Measurements from ENCODE around the gene ZNF280A.

ZNF280A gene

DNA sequence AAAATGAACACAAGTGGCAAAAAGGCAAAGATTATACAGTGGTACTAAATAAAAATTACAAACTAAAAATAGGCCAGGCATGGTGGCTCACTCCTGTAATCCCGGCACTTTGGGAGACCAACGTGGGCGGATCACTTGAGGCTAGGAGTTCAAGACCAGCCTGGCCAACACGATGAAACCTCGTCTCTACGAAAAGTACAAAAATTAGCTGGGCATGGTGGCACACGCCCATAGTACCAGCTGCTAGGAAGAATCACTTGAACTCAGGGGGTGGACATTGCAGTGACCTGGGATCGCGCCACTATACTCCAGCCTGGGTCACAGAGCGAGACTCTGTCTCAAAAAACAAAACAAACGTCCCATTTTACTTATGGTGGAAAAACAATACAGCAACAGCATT is 36.0 kb downstream of the ZNF280A start:
- Histone ChIP-seq H3K9ac (ENCODE audit: low read length) (no peak overlapping the region), H3K9me3 (ENCODE audit: insufficient read depth, low read depth, low read length) (no peaks in the 10 kb centered on the region), H3K18ac (ENCODE audit: low read length) (no peak overlapping the region), H3K36me3 (ENCODE audit: control insufficient read depth in 1 of 2, insufficient read depth in 2 of 2, low read length in 2 of 2) (no peaks in the 10 kb centered on the region), H3K79me1 (ENCODE audit: low read length) (no peaks in the 10 kb centered on the region), H3K4me2 (ENCODE audit: low read length) (no peak overlapping the region), H3K4ac (ENCODE audit: low read depth, low read length) (no peak overlapping the region), H3K79me2 (ENCODE audit: control insufficient read depth, insufficient read depth, low read length, poor library complexity) (no peaks in the 10 kb centered on the region), H2AK5ac (ENCODE audit: low read length) (no peak overlapping the region), H3K23ac (ENCODE audit: low read length) (no peak overlapping the region), H4K91ac (ENCODE audit: low read depth, low read length) (no peak overlapping the region), H3K27me3 (ENCODE audit: insufficient read depth, low read length) (no peaks in the 10 kb centered on the region), H3K14ac (ENCODE audit: low read length) (no peak overlapping the region), H3K4me3 (ENCODE audit: low read depth, low read length) (no peak overlapping the region), H2BK120ac (ENCODE audit: insufficient read depth, low read length, poor library complexity) (no peak overlapping the region), H3K27ac (ENCODE audit: low read depth, low read length) (no peak overlapping the region), H4K12ac (ENCODE audit: low read depth, low read length) (no peak overlapping the region), H2BK12ac (ENCODE audit: low read length) (no peak overlapping the region), H3K4me1 (ENCODE audit: control insufficient read depth in 1 of 2, insufficient read depth in 2 of 2, low read length in 2 of 2) (no peaks in the 10 kb centered on the region), H4K8ac (ENCODE audit: low read depth, low read length) (no peak overlapping the region), H2AFZ (ENCODE audit: insufficient read depth, low read length, poor library complexity) (no peak overlapping the region), H2BK5ac (ENCODE audit: low read depth, low read length, poor library complexity) (no peak overlapping the region)
- DNase-seq = no peak
- WGBS (ENCODE audit: extremely low coverage, insufficient coverage, insufficient read length) = no CpG with 5 or more reads among the region's 11 CpGs

- no peak overlapping the region for H3K4me2 ChIP-seq (ENCODE audit: low read length)
- H3K4me3 ChIP-seq (ENCODE audit: low read depth, low read length) = no peak overlapping the region
- no peak for DNase-seq
- H3K79me1 ChIP-seq (ENCODE audit: low read length) = no peaks in the 10 kb centered on the region
- H2BK12ac ChIP-seq (ENCODE audit: low read length) = no peak overlapping the region
- no peak overlapping the region for H4K91ac ChIP-seq (ENCODE audit: low read depth, low read length)
- H4K8ac ChIP-seq (ENCODE audit: low read depth, low read length) = no peak overlapping the region
- H3K9me3 ChIP-seq (ENCODE audit: insufficient read depth, low read depth, low read length) = no peaks in the 10 kb centered on the region
- H2BK120ac ChIP-seq (ENCODE audit: insufficient read depth, low read length, poor library complexity) = no peak overlapping the region
- no peak overlapping the region for H3K23ac ChIP-seq (ENCODE audit: low read length)
- H3K9ac ChIP-seq (ENCODE audit: low read length) = no peak overlapping the region
- no peak overlapping the region for H3K4ac ChIP-seq (ENCODE audit: low read depth, low read length)
- H3K14ac ChIP-seq (ENCODE audit: low read length) = no peak overlapping the region
- no peak overlapping the region for H4K12ac ChIP-seq (ENCODE audit: low read depth, low read length)
- no peak overlapping the region for H3K27ac ChIP-seq (ENCODE audit: low read depth, low read length)
- H3K18ac ChIP-seq (ENCODE audit: low read length) = no peak overlapping the region
- no peaks in the 10 kb centered on the region for H3K36me3 ChIP-seq (ENCODE audit: control insufficient read depth in 1 of 2, insufficient read depth in 2 of 2, low read length in 2 of 2)
- H2BK5ac ChIP-seq (ENCODE audit: low read depth, low read length, poor library complexity) = no peak overlapping the region
- H3K27me3 ChIP-seq (ENCODE audit: insufficient read depth, low read length) = no peaks in the 10 kb centered on the region
- H3K79me2 ChIP-seq (ENCODE audit: control insufficient read depth, insufficient read depth, low read length, poor library complexity) = no peaks in the 10 kb centered on the region
- no peaks in the 10 kb centered on the region for H3K4me1 ChIP-seq (ENCODE audit: control insufficient read depth in 1 of 2, insufficient read depth in 2 of 2, low read length in 2 of 2)
- H2AK5ac ChIP-seq (ENCODE audit: low read length) = no peak overlapping the region
- no CpG with 5 or more reads among the region's 2 CpGs for WGBS (ENCODE audit: extremely low coverage, insufficient coverage, insufficient read length)
- H2AFZ ChIP-seq (ENCODE audit: insufficient read depth, low read length, poor library complexity) = no peak overlapping the region
These were observed 39.1 kb downstream of the ZNF280A start for GRCh38 chr22:22480940-22481339.

- WGBS (ENCODE audit: extremely low coverage, insufficient coverage, insufficient read length) = no CpG with 5 or more reads among the region's 5 CpGs
These were observed 40.0 kb downstream of the ZNF280A start for GRCh38 chr22:22479999-22480532.

GRCh38 chr22:22479116-22479515 is 41.0 kb downstream of the ZNF280A start:
- Histone ChIP-seq H2AFZ (ENCODE audit: insufficient read depth, low read length, poor library complexity) (no peak overlapping the region), H4K12ac (ENCODE audit: low read depth, low read length) (no peak overlapping the region), H4K91ac (ENCODE audit: low read depth, low read length) (no peak overlapping the region), H3K4me2 (ENCODE audit: low read length) (no peak overlapping the region), H2AK5ac (ENCODE audit: low read length) (no peak overlapping the region), H3K14ac (ENCODE audit: low read length) (no peak overlapping the region), H2BK5ac (ENCODE audit: low read depth, low read length, poor library complexity) (no peak overlapping the region), H2BK12ac (ENCODE audit: low read length) (no peak overlapping the region), H3K9me3 (ENCODE audit: insufficient read depth, low read depth, low read length) (no peaks in the 10 kb centered on the region), H3K18ac (ENCODE audit: low read length) (no peak overlapping the region), H3K79me1 (ENCODE audit: low read length) (no peaks in the 10 kb centered on the region), H3K27me3 (ENCODE audit: insufficient read depth, low read length) (no peaks in the 10 kb centered on the region), H4K8ac (ENCODE audit: low read depth, low read length) (no peak overlapping the region), H3K36me3 (ENCODE audit: control insufficient read depth in 1 of 2, insufficient read depth in 2 of 2, low read length in 2 of 2) (no peaks in the 10 kb centered on the region), H3K79me2 (ENCODE audit: control insufficient read depth, insufficient read depth, low read length, poor library complexity) (no peaks in the 10 kb centered on the region), H2BK120ac (ENCODE audit: insufficient read depth, low read length, poor library complexity) (no peak overlapping the region), H3K23ac (ENCODE audit: low read length) (no peak overlapping the region), H3K4ac (ENCODE audit: low read depth, low read length) (no peak overlapping the region), H3K9ac (ENCODE audit: low read length) (no peak overlapping the region), H3K4me3 (ENCODE audit: low read depth, low read length) (no peak overlapping the region), H3K4me1 (ENCODE audit: control insufficient read depth in 1 of 2, insufficient read depth in 2 of 2, low read length in 2 of 2) (no peaks in the 10 kb centered on the region), H3K27ac (ENCODE audit: low read depth, low read length) (no peak overlapping the region)
- WGBS (ENCODE audit: extremely low coverage, insufficient coverage, insufficient read length) = no CpG with 5 or more reads among the region's 2 CpGs
- DNase-seq = peak in 1 of 2 donors; percentile 46

More at GRCh38 chr22:22479999-22480532, 40.0 kb downstream of the ZNF280A start:
- H3K79me1 ChIP-seq (ENCODE audit: low read length) = no peaks in the 10 kb centered on the region
- H3K4me1 ChIP-seq (ENCODE audit: control insufficient read depth in 1 of 2, insufficient read depth in 2 of 2, low read length in 2 of 2) = no peaks in the 10 kb centered on the region
- no peak overlapping the region for H3K14ac ChIP-seq (ENCODE audit: low read length)
- H3K23ac ChIP-seq (ENCODE audit: low read length) = no peak overlapping the region
- H2BK5ac ChIP-seq (ENCODE audit: low read depth, low read length, poor library complexity) = no peak overlapping the region
- H3K9ac ChIP-seq (ENCODE audit: low read length) = no peak overlapping the region
- DNase-seq = peak; percentile 2 to 52
- no peak overlapping the region for H2BK12ac ChIP-seq (ENCODE audit: low read length)
- H4K12ac ChIP-seq (ENCODE audit: low read depth, low read length) = no peak overlapping the region
- no peak overlapping the region for H3K4me2 ChIP-seq (ENCODE audit: low read length)
- no peak overlapping the region for H4K8ac ChIP-seq (ENCODE audit: low read depth, low read length)
- H3K18ac ChIP-seq (ENCODE audit: low read length) = no peak overlapping the region
- no peak overlapping the region for H2BK120ac ChIP-seq (ENCODE audit: insufficient read depth, low read length, poor library complexity)
- no peaks in the 10 kb centered on the region for H3K36me3 ChIP-seq (ENCODE audit: control insufficient read depth in 1 of 2, insufficient read depth in 2 of 2, low read length in 2 of 2)
- no peak overlapping the region for H3K4ac ChIP-seq (ENCODE audit: low read depth, low read length)
- H3K27ac ChIP-seq (ENCODE audit: low read depth, low read length) = no peak overlapping the region
- H3K79me2 ChIP-seq (ENCODE audit: control insufficient read depth, insufficient read depth, low read length, poor library complexity) = no peaks in the 10 kb centered on the region
- no peaks in the 10 kb centered on the region for H3K9me3 ChIP-seq (ENCODE audit: insufficient read depth, low read depth, low read length)
- H2AFZ ChIP-seq (ENCODE audit: insufficient read depth, low read length, poor library complexity) = no peak overlapping the region
- H4K91ac ChIP-seq (ENCODE audit: low read depth, low read length) = no peak overlapping the region
- H2AK5ac ChIP-seq (ENCODE audit: low read length) = no peak overlapping the region
- H3K27me3 ChIP-seq (ENCODE audit: insufficient read depth, low read length) = no peaks in the 10 kb centered on the region
- no peak overlapping the region for H3K4me3 ChIP-seq (ENCODE audit: low read depth, low read length)
